HG02938 (cell line): ENCODE data around the gene CIAPIN1.

Experiments used
- ATAC-seq: cut with Tn5 transposase; IDR thresholded peaks from one replicate; pipeline ENCODE4 v1.9.1; 2021; ENCODE audit warnings: mild to moderate bottlenecking, moderate library complexity; ENCODE audit not compliant: unreplicated experiment

Gene CIAPIN1

DNA sequence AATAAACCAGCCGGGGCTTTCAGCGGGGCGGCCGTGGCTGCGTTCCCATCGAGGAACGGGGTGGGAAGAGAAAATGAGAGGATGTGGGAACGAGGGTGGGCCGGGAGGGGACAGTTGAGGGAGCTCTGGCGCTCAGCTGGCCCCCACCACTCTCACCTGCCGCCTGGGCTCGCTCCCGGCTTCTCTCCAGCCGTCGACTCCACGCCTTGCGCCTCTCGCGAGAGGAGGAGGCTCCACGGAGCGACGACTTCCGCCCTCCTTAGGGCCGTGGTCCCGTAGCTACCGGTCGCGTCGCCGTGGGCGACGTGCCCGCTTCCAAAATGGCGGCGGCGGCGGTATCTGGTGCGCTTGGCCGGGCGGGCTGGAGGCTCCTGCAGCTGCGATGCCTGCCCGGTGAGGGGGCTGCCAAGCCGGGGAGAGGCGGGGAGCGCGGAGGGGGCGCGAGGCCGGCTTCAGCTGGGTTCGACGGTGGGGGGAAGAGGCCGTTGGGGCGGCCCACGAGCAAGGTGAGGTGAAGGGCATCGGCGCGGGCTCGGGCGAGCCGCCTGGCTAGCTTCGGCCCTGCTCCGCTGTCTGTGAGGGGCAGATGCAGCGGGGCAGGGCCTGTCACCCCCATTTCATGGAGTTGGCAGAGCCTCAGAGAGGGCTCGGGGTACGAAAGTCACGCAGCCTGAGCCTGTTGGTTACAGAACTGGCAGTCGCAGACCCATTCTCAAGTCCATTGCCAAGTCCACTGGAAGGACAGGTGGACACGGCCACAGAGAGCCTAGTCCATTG is at the start of gene CIAPIN1, which contains the start of gene COQ9:
Gene CIAPIN1, minus strand, starts transcription at position 200 of the 777 bp plus-strand sequence. CDS start 6,457 bp downstream, outside the sequence.
Gene COQ9, plus strand, starts transcription at position 294 of the 777 bp plus-strand sequence. Its CDS starts 27 bp downstream, at position 321.
- ATAC-seq, result peak; percentile 93

DNA sequence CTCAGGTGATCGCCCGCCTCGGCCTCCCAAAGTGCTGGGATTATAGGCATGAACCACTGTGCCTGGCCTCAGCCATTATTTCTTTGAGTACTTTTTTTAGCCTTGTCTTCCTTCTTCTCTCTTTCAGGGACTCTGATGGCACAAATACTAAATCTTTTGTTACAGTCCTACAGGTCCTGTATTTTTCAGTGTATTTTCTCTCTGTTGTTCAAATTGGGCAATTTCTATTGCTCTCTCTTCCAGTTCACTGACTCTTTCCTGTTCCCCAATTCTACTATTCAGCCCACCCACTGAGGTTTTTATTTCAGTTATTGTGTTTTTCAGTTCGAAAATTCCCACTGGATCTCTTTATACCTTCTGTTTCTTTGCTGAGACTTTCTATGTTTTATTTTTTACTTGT is 46.6 kb upstream of the CIAPIN1 start:
- ATAC-seq, result no peak

DNA sequence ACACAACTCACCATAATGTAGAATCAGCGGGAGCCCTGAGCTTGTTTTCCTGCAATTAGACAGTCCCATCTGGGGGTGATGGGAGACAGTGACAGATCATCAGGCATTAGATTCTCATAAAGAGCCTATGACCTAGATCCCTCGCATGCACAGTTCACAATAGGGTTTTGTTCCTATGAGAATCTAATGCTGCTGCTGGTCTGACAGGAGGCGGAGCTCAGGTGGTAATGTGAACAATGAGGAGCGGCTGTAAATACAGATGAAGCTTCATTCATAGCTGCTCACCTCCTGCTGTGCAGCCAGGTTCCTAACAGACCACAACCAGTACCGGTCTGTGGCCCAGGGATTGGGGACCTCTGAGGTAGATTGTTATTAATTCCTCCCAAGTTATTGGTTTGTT is 42.0 kb upstream of the CIAPIN1 start:
- ATAC-seq, result no peak

DNA sequence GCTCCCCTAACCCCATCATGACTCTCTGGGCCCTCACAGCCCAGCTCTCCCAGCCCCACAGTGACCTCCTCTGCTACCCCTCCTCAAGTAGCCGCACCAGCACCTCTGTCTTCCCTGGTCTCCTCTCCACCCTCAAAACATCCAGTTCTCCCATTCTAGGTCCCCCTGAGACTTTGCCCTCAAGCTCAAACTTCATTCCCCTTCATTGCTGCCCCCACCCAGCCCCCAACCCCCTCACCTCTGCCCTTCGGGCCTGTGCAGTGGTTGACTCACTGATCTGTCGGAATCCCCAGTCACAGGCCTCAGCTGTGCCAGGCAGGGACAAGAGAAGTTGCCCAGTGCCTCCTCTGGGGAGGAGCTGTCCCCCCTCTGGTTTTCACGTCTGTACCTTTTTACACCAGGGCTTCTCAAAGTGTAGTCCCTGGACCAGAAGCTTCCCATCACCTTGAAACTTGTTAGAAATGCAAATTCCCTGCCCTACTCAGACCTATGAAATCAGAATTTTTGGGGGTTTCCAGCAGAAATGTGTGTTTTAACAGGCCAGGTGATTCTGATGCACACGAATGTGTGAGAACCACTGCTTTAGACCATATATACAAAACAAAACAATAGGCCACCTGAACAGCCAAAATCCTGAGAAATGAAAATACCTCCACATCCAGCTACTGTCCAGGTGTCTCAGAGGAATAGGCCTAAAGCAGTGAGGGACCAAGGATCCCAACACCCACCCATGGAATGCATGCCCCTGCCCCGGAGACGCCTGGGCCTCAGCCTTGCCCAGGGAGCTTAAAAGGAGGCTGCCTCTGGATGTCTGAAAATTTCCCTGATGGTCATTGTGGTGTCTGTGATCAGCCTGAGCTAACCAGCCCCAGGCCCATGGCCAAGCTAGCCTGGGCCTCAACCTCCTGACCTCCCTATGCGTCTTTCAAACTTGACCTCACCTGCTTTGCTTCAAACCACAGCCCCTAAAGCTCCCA is 40.0 kb upstream of the CIAPIN1 start:
- no peak for ATAC-seq

DNA sequence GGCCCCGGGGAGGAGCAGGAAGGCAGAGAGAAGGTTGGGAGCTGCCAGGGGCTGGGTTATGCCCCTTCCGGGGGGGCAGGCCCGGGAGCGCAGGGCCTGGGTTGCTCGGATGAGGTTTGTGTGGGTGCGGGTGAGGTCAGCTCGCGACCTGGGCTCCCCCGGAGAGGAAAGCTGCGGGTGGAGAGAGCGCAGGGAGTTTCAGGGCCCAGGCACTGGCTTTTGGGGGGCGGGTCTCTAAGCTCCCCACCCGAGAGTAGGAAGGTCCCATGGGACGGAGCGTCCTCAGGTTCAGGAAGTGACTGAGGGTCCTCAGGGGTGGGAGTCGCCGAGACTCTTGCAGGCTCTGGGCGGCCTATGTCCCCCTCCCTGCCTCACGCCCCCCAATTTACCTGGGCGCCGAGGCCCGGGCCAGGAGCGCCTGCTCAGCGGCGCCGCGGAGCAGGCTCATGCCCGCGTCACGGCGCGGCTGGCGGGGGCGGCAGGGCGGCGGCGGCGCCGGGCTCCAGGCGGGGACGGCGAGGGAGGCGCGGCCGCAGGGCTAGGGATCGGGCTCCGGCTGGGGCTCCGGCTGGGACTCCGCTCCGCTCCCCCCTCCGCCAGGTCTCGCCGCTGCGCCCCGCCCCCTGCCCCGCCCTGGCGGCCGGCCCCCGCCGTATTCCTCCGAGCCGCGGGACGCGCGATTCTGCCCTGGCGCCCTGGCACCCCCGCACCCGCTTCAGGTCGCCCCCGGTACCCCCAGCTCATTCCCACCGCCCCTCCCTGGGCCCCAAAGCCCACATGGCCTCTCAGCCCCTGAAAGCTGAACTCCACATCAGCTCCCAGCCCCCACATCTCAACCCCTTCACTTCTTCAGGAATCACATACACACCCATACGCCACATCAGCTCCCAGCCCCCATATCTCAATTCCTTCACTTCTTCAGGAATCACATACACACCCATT is 39.0 kb upstream of the CIAPIN1 start, which contains the start of gene DOK4:
Gene DOK4, minus strand, starts transcription at position 578 of the 942 bp plus-strand sequence. CDS start 6,986 bp downstream, outside the sequence.
- ATAC-seq, result peak; percentile 62

DNA sequence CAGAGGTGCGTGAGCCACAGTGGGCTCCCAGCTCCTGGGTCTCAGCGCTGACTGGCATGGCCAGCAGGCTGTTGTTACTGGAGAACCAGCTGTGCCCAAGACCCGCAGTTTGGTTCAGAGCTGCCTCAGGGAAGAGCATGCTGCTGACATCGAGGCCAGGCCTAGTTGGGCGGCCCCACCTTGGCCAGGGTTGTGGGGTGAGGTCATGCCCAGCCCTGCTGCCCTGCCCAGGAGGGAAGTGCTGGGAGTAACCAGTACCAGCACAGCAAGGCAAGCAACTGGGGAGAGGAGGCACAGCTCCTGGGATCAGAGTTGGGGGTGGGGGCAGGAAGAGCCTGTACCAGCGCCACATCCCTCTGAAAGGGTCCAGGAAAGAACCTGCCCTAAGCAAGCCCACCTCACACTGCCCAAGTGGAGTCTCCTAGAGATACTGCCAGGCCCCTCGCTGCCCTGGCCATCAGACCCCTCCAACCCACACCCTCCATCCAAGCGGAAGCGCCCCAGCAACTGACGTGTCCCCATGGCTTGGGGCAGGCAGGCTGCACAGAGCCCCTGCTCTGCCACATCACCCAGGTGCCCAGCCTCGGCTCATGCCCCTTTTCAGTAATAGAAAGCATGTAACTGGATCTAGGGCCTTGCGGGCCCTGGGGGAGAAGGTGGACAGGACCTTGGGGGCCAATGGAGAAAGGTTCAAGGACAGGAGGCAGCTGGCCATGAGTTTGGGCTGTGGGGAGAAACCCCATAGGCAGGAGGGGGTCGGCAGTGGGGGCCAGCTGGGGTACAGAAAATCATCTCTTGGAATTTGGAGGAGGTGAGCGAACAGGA is 38.1 kb upstream of the CIAPIN1 start:
- ATAC-seq, result no peak

DNA sequence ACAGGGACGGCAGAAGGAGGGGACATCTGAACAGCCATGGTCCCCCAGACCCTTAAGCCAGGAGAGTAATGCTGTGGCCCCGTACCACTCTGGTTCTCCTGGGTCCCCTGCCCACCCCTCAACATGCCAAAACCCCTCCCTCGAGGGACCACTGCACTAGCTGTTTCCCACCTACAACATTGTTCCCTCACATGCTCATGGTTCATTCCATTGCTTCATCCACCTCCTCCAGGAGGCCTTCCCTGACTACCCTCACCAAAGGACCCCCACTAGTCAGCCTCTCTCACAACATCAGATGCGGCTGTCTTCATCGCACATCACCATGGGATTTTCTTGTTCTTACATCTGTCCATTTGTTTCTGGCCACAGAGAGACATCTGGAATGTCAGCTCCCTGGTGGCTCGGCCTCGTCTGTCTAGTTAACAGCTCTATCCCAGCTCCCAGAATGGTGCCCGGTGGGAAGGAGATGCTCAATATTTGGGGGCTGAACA is 37.4 kb upstream of the CIAPIN1 start:
- ATAC-seq, result no peak

DNA sequence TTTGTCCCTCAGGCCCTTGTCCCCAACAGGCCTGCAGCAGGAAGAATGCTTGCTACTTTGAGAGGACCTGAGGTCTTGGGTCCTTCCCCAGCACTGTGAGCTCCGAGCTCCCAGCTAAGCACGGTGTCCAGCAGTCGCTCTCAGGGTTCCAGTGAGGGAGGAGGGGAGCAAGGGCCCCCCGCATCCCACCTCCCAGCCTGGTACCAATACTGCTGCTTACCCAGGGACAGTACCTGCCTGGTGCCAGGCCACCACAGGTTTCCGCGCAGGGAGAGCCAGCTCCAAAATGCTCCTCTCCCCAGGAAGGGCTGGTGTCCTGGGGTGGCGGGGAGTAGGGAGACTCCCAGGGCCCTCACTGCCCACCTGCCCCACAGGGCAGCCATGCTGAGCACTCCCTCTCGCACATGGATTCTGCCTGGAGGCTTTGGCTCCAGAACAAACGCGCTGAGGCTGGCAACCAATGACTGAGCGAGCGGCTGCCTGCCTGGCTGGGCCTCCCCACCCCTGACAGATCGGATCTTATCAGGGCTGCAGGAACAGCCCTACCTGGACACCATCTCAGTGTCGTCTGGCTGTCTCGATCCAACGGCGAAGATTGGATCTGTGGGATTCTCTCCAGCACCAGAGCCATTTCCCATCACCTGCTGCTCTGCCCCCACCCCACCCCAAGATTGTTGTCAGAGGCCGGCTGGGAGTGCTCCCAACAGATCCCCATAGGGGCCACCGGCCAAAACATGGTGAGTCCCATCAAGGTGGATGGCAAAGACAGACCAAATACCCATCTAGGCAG is 36.7 kb upstream of the CIAPIN1 start:
- no peak for ATAC-seq

DNA sequence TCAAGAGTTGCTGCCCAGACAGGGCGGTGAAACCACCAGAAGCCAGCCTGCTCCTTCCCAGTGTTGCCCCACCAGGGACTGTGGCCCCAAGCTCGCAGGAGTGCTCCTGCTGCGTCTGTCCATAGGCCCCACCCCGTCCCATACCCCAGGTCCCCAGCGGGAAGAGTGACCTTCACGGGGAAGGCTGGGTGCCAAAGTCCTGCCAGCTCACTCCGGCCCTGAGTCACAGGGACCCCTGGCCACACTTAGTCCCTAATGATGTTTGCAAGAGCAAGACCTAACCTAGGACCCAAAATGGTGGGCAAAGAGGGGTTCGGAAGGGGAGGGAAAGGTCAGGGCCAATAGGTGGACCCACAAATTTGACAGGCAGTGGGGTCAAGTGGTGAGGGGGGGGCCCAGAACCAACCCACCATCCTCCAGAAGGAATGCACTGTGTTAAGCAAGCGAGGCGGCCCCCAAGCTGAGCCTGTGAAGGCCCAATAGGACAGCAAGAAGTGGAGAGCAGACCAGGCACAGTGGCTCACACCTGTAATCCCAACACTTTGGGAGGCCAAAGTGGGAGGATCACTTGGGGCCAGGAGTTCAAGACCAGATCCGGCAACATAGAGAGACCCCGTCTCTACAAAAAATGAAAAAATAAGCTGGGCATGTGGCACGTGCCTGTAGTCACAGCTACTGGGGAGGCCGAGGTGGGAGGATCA is 35.8 kb upstream of the CIAPIN1 start:
- ATAC-seq, result no peak

DNA sequence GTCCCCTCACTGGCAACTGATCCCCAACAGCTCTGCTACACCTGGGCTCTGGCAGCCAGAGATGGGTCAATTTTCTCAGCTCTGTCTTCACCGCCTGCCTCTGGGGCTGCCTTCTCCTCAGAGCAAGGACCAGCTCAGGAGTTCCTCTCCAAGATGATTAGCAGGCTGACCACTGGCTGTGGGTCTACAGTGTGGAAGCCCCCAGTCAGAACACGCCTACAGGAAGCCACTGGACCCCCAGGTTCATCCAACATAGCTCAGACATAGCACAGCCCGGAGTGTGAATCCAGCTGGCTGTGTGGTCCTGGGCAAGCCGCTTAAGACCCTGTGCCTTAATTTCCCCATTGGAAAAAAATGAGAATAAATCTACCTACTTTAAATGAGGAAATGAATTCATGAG is 34.2 kb upstream of the CIAPIN1 start:
- ATAC-seq, result no peak

DNA sequence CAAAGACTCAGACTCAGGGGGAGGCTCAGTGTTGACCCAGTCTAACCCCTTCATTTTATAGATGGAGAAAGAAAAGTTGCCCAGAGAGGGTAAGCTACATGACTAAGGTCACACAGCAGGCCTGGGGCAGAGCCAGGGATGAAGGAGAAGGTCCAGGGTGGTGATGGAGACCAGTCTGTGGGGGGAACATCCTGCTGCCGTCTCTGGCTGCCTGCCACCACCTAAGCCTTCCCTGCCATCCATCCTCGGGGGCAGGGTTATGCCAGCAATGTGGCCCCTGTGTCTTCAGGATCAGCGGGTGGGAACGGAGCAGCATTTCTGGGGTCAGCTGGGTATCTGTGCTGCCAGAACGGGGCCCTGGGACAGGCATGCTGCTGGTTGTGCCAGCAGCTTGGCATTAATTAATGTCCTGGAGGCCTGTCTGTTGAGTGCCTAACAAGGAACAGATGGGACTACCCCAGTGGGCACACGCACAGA is 33.6 kb upstream of the CIAPIN1 start:
- no peak for ATAC-seq

DNA sequence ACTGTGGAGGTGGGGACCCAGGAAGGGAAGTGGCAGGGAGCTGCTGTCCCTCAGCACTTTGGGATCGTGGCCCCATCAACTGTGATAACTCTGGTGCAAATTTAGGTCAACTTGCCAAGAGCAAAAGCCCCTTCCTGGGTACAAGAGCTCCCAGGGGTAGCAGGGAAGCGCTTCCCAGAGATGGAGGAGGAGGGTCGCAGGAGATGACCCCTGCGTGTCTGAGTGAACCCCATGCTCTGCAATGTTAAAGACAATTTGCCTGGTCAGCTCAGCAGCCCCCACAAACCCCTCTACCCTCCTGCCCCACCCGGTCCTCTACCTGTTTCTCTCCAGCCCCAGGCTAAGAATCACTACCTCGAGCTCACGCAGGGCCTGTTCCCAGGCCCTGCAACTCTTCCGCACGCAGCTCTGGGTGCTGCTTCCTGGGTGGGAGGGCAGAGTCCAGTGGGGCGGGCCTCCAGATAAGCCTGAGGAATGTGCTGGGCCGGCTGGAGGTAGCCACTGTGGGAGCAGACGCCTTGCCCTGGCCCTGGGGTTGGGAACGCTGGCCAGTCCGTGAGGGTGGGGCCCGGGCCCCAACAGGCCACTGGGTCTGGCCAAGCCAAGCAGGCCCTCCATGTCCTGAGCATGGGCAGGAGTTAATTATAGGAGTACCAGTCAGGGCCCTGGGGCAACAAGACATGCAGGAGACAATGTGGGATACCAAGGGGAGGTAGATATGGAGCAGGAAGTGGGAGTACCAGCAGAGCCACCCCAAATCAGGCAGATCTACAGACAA is 33.0 kb upstream of the CIAPIN1 start:
- no peak for ATAC-seq

DNA sequence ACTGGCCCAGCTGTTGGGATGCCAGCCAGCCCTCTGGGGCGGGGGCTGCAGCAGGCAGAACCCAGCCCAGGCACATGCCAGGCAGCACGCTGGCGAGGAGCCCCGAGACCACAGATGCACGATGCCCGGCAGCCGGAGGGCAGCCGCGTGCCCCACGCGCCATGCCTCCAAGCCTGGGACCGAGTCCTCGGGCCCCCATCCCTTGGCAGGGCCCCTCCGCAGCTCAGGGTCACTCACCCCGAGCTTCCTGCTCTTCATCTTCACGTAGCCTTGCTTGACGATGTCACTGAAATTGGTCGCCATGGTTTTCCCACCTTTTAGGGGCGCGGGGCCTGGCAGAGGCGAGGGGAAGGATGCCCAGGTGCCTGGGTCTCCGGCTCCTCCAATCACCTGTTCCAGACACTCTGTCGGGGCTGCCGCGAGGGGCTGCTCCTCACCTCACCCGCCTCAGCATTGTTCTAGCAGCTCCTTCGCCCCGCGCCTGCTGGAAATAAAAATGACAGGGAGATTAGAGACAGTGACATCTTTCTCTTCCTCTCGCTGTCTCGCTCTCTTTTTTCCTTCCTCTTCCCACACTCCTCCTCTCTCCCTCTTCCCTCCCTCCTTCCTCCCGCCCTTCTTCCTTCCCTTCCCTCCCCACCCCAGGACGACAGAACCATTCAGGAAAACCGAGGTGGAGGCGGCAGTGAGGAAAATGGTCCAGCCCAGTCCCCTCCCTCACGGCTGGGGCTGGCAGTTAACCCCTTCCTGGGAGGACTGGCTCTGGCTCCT is 32.2 kb upstream of the CIAPIN1 start:
- ATAC-seq, result no peak

DNA sequence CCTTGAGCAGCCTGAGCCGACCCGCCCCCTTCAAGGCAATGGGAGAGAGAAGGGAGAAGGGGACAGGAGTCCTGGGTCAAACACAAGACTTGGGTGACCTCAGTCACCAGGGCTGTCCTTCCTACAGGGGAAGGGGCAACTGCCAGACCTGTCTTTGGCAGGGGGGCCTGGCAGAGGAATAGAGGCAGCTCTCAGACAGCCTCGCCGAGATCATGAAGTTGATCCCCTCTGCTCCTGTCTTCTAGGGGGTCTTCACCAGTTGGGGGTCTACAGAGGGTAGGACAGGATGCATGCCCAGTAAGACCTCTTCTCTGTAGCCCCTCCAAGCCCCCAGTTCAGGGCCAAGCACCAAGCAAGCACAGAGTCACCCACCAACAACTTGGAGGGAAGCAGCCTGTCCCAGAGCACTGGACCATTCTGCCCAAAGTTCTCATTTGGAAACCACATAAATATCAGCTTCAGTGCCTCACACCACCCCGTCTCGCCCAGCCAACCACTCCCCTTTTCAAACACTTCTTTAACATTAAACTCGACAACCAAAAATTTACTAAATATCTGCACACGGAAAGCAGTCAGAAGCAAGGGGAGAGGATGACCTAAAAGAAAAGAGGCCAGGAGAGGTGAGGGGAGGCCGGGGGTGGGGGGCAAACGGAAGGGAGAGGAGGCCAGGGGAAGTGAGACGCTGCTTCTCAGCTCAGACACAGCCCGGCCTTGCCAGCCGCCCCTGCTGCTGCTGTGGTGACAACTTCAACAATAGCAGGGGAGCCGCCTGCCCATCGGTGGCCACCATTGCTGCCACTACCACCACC is 31.4 kb upstream of the CIAPIN1 start:
- ATAC-seq, result no peak

DNA sequence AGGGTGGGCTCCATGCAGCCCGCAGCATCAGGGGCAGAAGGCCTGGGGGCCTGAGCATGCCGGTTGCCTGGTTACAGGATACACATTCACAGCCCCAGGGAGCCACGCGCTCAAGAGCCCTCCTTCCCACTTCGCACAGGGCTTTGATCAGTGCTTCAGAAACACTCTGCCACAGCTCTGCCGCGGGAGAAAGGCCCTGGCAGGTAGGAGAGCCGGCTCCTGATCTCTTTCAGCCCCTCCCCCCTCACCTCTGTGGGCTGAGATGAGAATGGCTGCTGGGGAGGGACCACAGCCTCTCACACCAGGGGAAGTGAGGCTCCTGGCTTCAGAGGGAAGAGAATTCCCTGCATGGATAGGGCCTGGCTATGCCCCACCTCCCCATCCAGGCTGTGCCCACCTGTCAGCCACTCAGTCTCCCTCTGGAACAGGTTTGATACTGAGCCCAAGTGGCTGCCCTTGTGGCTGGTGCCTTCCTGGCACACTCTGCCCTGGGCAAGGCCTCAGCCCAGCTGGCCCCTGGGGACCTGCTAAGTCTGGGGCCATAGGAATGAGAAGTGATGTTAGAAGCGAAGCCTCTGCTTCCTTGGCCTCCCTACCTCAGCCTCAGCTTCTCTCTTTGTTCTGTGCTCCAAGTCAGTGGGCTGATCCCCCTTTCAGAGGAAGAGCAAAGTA is 30.5 kb upstream of the CIAPIN1 start:
- no peak for ATAC-seq
